HG03521 (cell line): Measurements from ENCODE around the gene CDIPT.
"Not testable (repeated sequence)": the region's sequence is repeated elsewhere in the genome, so short reads cannot be mapped to it uniquely, and the experiment has no call there.

Source experiments
- ATAC-seq: cut with Tn5 transposase; IDR thresholded peaks from one replicate; pipeline ENCODE4 v1.9.1; 2021; ENCODE audit warnings: mild to moderate bottlenecking, moderate library complexity; ENCODE audit not compliant: unreplicated experiment

The CDIPT gene

GRCh38 chr16:29897333-29897732 is 34.3 kb upstream of the CDIPT start:
- ATAC-seq: no peak

GRCh38 chr16:29896841-29897240 is 33.8 kb upstream of the CDIPT start:
- no peak for ATAC-seq

- no peak for ATAC-seq
Observed at GRCh38 chr16:29894352-29894751, 31.3 kb upstream of the CDIPT start.

GRCh38 chr16:29893553-29893952 is 30.5 kb upstream of the CDIPT start:
- no peak for ATAC-seq

GRCh38 chr16:29892458-29892813 is 29.4 kb upstream of the CDIPT start:
- no peak for ATAC-seq

GRCh38 chr16:29891525-29892457 is 28.8 kb upstream of the CDIPT start:
- no peak for ATAC-seq

- ATAC-seq: not testable (repeated sequence)
Observed at GRCh38 chr16:29889372-29889771, 26.3 kb upstream of the CDIPT start.

- ATAC-seq: no peak
Observed at GRCh38 chr16:29883987-29884386, 21.0 kb upstream of the CDIPT start.

- ATAC-seq: no peak
Observed at GRCh38 chr16:29881050-29881449, 18.0 kb upstream of the CDIPT start.

GRCh38 chr16:29878172-29878571 is 15.1 kb upstream of the CDIPT start:
- no peak for ATAC-seq

- no peak for ATAC-seq
Observed at GRCh38 chr16:29877266-29877961, 14.4 kb upstream of the CDIPT start.

- ATAC-seq: no peak
Observed at GRCh38 chr16:29876594-29877249, 13.7 kb upstream of the CDIPT start.

GRCh38 chr16:29876217-29876593 is 13.2 kb upstream of the CDIPT start:
- ATAC-seq: no peak

GRCh38 chr16:29875206-29875605 is 12.2 kb upstream of the CDIPT start:
- no peak for ATAC-seq

GRCh38 chr16:29873319-29873718 is 10.3 kb upstream of the CDIPT start:
- ATAC-seq: no peak

- ATAC-seq: no peak
Observed at GRCh38 chr16:29871822-29872546, 9.0 kb upstream of the CDIPT start.

GRCh38 chr16:29869067-29869466 is 6.0 kb upstream of the CDIPT start:
- not testable (repeated sequence) for ATAC-seq

GRCh38 chr16:29868396-29869009 is 5.5 kb upstream of the CDIPT start:
- ATAC-seq: no peak

- ATAC-seq: no peak
Observed at GRCh38 chr16:29864205-29864604, 1.2 kb upstream of the CDIPT start.

- ATAC-seq: no peak
Observed at GRCh38 chr16:29863669-29863984, 601 bp upstream of the CDIPT start.

GRCh38 chr16:29862383-29862883 is 593 bp downstream of the CDIPT start:
- ATAC-seq: no peak
